Measurements from ENCODE around the gene COL16A1.

Gene COL16A1

GRCh38 chr1:31742462-31743212 lies 38.8 kb upstream of the COL16A1 start:
- TF ChIP-seq CTCF (IDR thresholded peaks at IDR 0.05; ENCODE audit: borderline replicate concordance, extremely low read depth, low read length, poor library complexity, severe bottlenecking) (no peak), EZH2 (IDR thresholded peaks at IDR 0.05; ENCODE audit: borderline replicate concordance, low read depth, low read length, severe bottlenecking) (no peak)
- H3K9me3 ChIP-seq (ENCODE audit: insufficient read depth, low read length, severe bottlenecking), result no peaks in the 10 kb centered on the region
- peaks cover 16% of the 10 kb centered on the region; the same call in 1 of the 2 replicates for H4K20me1 ChIP-seq (ENCODE audit: insufficient read depth, low read length)
- no peak overlapping the region for H3K4me2 ChIP-seq (ENCODE audit: insufficient read depth, low read length)
- H3K9ac ChIP-seq (ENCODE audit: low read depth, low read length), result no peak overlapping the region
- no peak overlapping the region for H3K27ac ChIP-seq (ENCODE audit: low read length)
- no peak for DNase-seq
- no peak overlapping the region for H3K4me3 ChIP-seq (ENCODE audit: low read depth in 1 of 2, low read length in 2 of 2)
- no peak overlapping the region for H2AFZ ChIP-seq (ENCODE audit: low read depth, low read length)
- no peaks in the 10 kb centered on the region for H3K79me2 ChIP-seq (ENCODE audit: insufficient read depth, low read length)
- no peak for ATAC-seq (ENCODE audit: insufficient read depth, low read depth)
- no peaks in the 10 kb centered on the region for H3K4me1 ChIP-seq (ENCODE audit: insufficient read depth, low read length)
- H3K36me3 ChIP-seq (ENCODE audit: insufficient read depth, low read length), result no peaks in the 10 kb centered on the region
- no peaks in the 10 kb centered on the region for H3K27me3 ChIP-seq (ENCODE audit: insufficient read depth, low read length, poor library complexity)

GRCh38 chr1:31739346-31739745 lies 35.5 kb upstream of the COL16A1 start:
- Histone ChIP-seq H3K4me2 (ENCODE audit: insufficient read depth, low read length) (no peak overlapping the region), H3K4me3 (ENCODE audit: low read depth in 1 of 2, low read length in 2 of 2) (no peak overlapping the region), H3K27ac (ENCODE audit: low read length) (no peak overlapping the region), H3K9ac (ENCODE audit: low read depth, low read length) (no peak overlapping the region), H3K9me3 (ENCODE audit: insufficient read depth, low read length, severe bottlenecking) (no peaks in the 10 kb centered on the region), H2AFZ (ENCODE audit: low read depth, low read length) (no peak overlapping the region), H3K4me1 (ENCODE audit: insufficient read depth, low read length) (no peaks in the 10 kb centered on the region), H4K20me1 (ENCODE audit: insufficient read depth, low read length) (peaks cover 16% of the 10 kb centered on the region; the same call in 1 of the 2 replicates), H3K27me3 (ENCODE audit: insufficient read depth, low read length, poor library complexity) (no peaks in the 10 kb centered on the region), H3K79me2 (ENCODE audit: insufficient read depth, low read length) (no peaks in the 10 kb centered on the region), H3K36me3 (ENCODE audit: insufficient read depth, low read length) (no peaks in the 10 kb centered on the region)
- DNase-seq, result peak; percentile 48
- ATAC-seq (ENCODE audit: insufficient read depth, low read depth), result peak; percentile 78
- TF ChIP-seq CTCF (IDR thresholded peaks at IDR 0.05; ENCODE audit: borderline replicate concordance, extremely low read depth, low read length, poor library complexity, severe bottlenecking) (no peak), EZH2 (IDR thresholded peaks at IDR 0.05; ENCODE audit: borderline replicate concordance, low read depth, low read length, severe bottlenecking) (no peak)

GRCh38 chr1:31736675-31737074 lies 32.9 kb upstream of the COL16A1 start:
- ATAC-seq (ENCODE audit: insufficient read depth, low read depth) (no peak), DNase-seq (no peak)
- Histone ChIP-seq H3K9me3 (ENCODE audit: insufficient read depth, low read length, severe bottlenecking) (no peaks in the 10 kb centered on the region), H3K4me1 (ENCODE audit: insufficient read depth, low read length) (no peaks in the 10 kb centered on the region), H2AFZ (ENCODE audit: low read depth, low read length) (no peak overlapping the region), H4K20me1 (ENCODE audit: insufficient read depth, low read length) (peaks cover 8% of the 10 kb centered on the region), H3K27me3 (ENCODE audit: insufficient read depth, low read length, poor library complexity) (no peaks in the 10 kb centered on the region), H3K79me2 (ENCODE audit: insufficient read depth, low read length) (no peaks in the 10 kb centered on the region), H3K9ac (ENCODE audit: low read depth, low read length) (no peak overlapping the region), H3K27ac (ENCODE audit: low read length) (no peak overlapping the region), H3K4me3 (ENCODE audit: low read depth in 1 of 2, low read length in 2 of 2) (no peak overlapping the region), H3K36me3 (ENCODE audit: insufficient read depth, low read length) (no peaks in the 10 kb centered on the region), H3K4me2 (ENCODE audit: insufficient read depth, low read length) (no peak overlapping the region)
- no peak for TF ChIP-seq EZH2 (IDR thresholded peaks at IDR 0.05; ENCODE audit: borderline replicate concordance, low read depth, low read length, severe bottlenecking)
- TF ChIP-seq CTCF (IDR thresholded peaks at IDR 0.05; ENCODE audit: borderline replicate concordance, extremely low read depth, low read length, poor library complexity, severe bottlenecking), result no peak
